Sigmoid colon (tissue), 7 donors: ENCODE measurements around the gene TAF10. TPM values are rescaled to one million over a fixed set of nuclear protein-coding genes. Genes with fewer than 3 reads are reported as not detected.

ENCODE experiments used
- DNase-seq: peaks from one replicate; pipeline ENCODE4 v3.0.0-alpha.2; 2019
- H3K27ac ChIP-seq, 4 donors: fragments of 200-600 bp; sonication (generic); one replicate each; pipeline ENCODE4 v1.5.1; 2016 to 2019; ENCODE audit warnings: mild to moderate bottlenecking in 1 of 4
- H3K27me3 ChIP-seq, 3 donors: fragments of 200-600 bp; sonication (generic); one replicate each; pipeline ENCODE4 v1.5.1; 2019; ENCODE audit warnings: mild to moderate bottlenecking in 1 of 3
- H3K36me3 ChIP-seq, 4 donors: fragments of 200-600 bp; sonication (generic); one replicate each; pipeline ENCODE4 v1.5.1; 2016 to 2019
- H3K4me1 ChIP-seq, 4 donors: fragments of 200-600 bp; sonication (generic); one replicate each; pipeline ENCODE4 v1.5.1; 2017 to 2019
- H3K4me3 ChIP-seq, 4 donors: fragments of 200-600 bp; sonication (generic); one replicate each; pipeline ENCODE4 v1.5.1; 2017 to 2019; ENCODE audit warnings: mild to moderate bottlenecking in 2 of 4, moderate library complexity in 1 of 4
- H3K9me3 ChIP-seq, 4 donors: fragments of 200-600 bp in 3 of 4; sonication (generic) in 3 of 4; one replicate each; pipeline versions ENCODE4 v1.5.1 to v1.6.1; 2013 to 2019
- CTCF ChIP-seq, 4 experiments: fragments of 450-650 bp in 3 of 4; fragments of 200-600 bp in 1 of 4; IDR thresholded peaks; one replicate each; pipeline ENCODE4 v1.5.1; 2016 to 2019; ENCODE audit warnings: antibody characterized with exemption in 4 of 4, mild to moderate bottlenecking in 3 of 4, moderate library complexity in 2 of 4
- EP300 ChIP-seq, 4 donors: sonication (generic); formaldehyde crosslinking; IDR thresholded peaks; one replicate each; pipeline ENCODE4 v1.6.1; 2017; ENCODE audit warnings: antibody characterized with exemption in 4 of 4
- POLR2A ChIP-seq, 2 donors: fragments of 450-650 bp; IDR thresholded peaks; one replicate each; pipeline ENCODE4 v1.6.1; 2016; ENCODE audit warnings: antibody characterized with exemption in 2 of 2, mild to moderate bottlenecking in 2 of 2, moderate library complexity in 2 of 2
- POLR2AphosphoS5 ChIP-seq, 4 donors: sonication (generic); formaldehyde crosslinking; IDR thresholded peaks; one replicate each; pipeline ENCODE4 v1.6.1; 2017; ENCODE audit warnings: antibody characterized with exemption in 4 of 4
- WGBS, 2 donors: extraction: QIAGEN DNeasy Blood & Tissue Kit; methylation state at CpG; one replicate each; pipeline ENCODE4 v1.1.7; 2013; 5-methylcytosine and 5-hydroxymethylcytosine counted together
- intact Hi-C: fragments of 100-400 bp; cut with DNase I; formaldehyde crosslinking; loops from one replicate; pipeline ENCODE4 v1.15.1; 2023
- polyA plus RNA-seq, 3 donors: library from polyadenylated mRNA; stranded (reverse); fragments of 200-250 nt; gene quantifications; one replicate each; pipeline ENCODE4 v1.2.3, GENCODE V29; 2013
- total RNA-seq, 4 donors: library from RNA; depleted of rRNA; stranded (reverse); fragments of >200 nt; gene quantifications; one replicate each; pipeline ENCODE4 v1.1.0, GENCODE V29; 2016
- donor health status: healthy with polysubstance abuse.
- donor health status: Bipolar disorder and iron deficiency.
- donor health status: healthy.

TAF10 gene
- total and polyA plus RNA-seq, 7 donors = 33.2 to 148 (median 60.0) TPM

GRCh38 chr11:6631361-6631890 lies 19.4 kb upstream of the TAF10 start:
- intact Hi-C loops = no loop called here
- Histone ChIP-seq H3K36me3 (peaks cover 15 to 75% (median 47%) of the 10 kb centered on the region in 4 donors), H3K27ac (no peak overlapping the region), H3K4me1 (peaks cover 0 to 28% (median 20%) of the 10 kb centered on the region in 4 donors), H3K27me3 (no peaks in the 10 kb centered on the region), H3K4me3 (no peak overlapping the region), H3K9me3 (no peaks in the 10 kb centered on the region)
- 87 to 90% methylated on average over 11 of the region's 11 CpGs for WGBS, 2 donors
- no peak for DNase-seq
- no peak for TF ChIP-seq CTCF (IDR thresholded peaks at IDR 0.05)
- no peak for TF ChIP-seq POLR2AphosphoS5 (IDR thresholded peaks at IDR 0.05)
- no peak for TF ChIP-seq POLR2A (IDR thresholded peaks at IDR 0.05)
- TF ChIP-seq EP300 (IDR thresholded peaks at IDR 0.05) = no peak

- intact Hi-C loops = no loop called here
- H3K9me3 ChIP-seq = no peaks in the 10 kb centered on the region
- WGBS, 2 donors = 35 to 78% methylated on average over 28 of the region's 28 CpGs
- no peaks in the 10 kb centered on the region for H3K27me3 ChIP-seq
- H3K36me3 ChIP-seq = peaks cover 19 to 81% (median 53%) of the 10 kb centered on the region in 4 donors
- TF ChIP-seq EP300 (IDR thresholded peaks at IDR 0.05) (no peak), POLR2A (IDR thresholded peaks at IDR 0.05) (no peak), POLR2AphosphoS5 (IDR thresholded peaks at IDR 0.05) (no peak), CTCF (IDR thresholded peaks at IDR 0.05) (no peak)
- H3K4me3 ChIP-seq = no peak overlapping the region
- no peak overlapping the region for H3K27ac ChIP-seq
- peaks cover 0 to 22% (median 13%) of the 10 kb centered on the region in 4 donors for H3K4me1 ChIP-seq
- no peak for DNase-seq
Measured at GRCh38 chr11:6630632-6631291, 18.7 kb upstream of the TAF10 start.

- peaks cover 0 to 15% (median 6%) of the 10 kb centered on the region in 4 donors for H3K4me1 ChIP-seq
- TF ChIP-seq CTCF (IDR thresholded peaks at IDR 0.05) = no peak
- no peak for TF ChIP-seq POLR2A (IDR thresholded peaks at IDR 0.05)
- no peak for TF ChIP-seq POLR2AphosphoS5 (IDR thresholded peaks at IDR 0.05)
- no peak for TF ChIP-seq EP300 (IDR thresholded peaks at IDR 0.05)
- intact Hi-C loops = no loop called here
- no peaks in the 10 kb centered on the region for H3K27me3 ChIP-seq
- H3K36me3 ChIP-seq = peaks cover 24 to 88% (median 56%) of the 10 kb centered on the region in 4 donors
- H3K4me3 ChIP-seq = no peak overlapping the region
- DNase-seq = no peak
- WGBS, 2 donors = 30 to 73% methylated on average over 102 of the region's 102 CpGs
- H3K9me3 ChIP-seq = no peaks in the 10 kb centered on the region
- no peak overlapping the region for H3K27ac ChIP-seq
Measured at GRCh38 chr11:6629892-6630631, 18.0 kb upstream of the TAF10 start.

- intact Hi-C loops = no loop called here
- Histone ChIP-seq H3K27ac (no peak overlapping the region), H3K27me3 (no peaks in the 10 kb centered on the region), H3K9me3 (no peaks in the 10 kb centered on the region), H3K36me3 (peaks cover 24 to 94% (median 59%) of the 10 kb centered on the region in 4 donors), H3K4me3 (no peak overlapping the region), H3K4me1 (peaks cover 0 to 9% (median 3%) of the 10 kb centered on the region in 4 donors)
- DNase-seq = no peak
- whole genome bisulfite sequencing, 2 donors = 96 to 97% methylated on average over 24 of the region's 24 CpGs
- TF ChIP-seq POLR2AphosphoS5 (IDR thresholded peaks at IDR 0.05) = no peak
- TF ChIP-seq CTCF (IDR thresholded peaks at IDR 0.05) = no peak
- TF ChIP-seq EP300 (IDR thresholded peaks at IDR 0.05) = no peak
- TF ChIP-seq POLR2A (IDR thresholded peaks at IDR 0.05) = no peak
Measured at GRCh38 chr11:6629573-6629891, 17.5 kb upstream of the TAF10 start.
